IMR-90 (cell line): Measurements from ENCODE around the gene KRT5. TPM values are rescaled to one million over a fixed set of nuclear protein-coding genes. Genes with fewer than 3 reads are reported as not detected.

Source experiments
- ATAC-seq: fragments of 200-7000 bp; cut with Tn5 transposase; 2 replicates; pipeline ENCODE4 v1.9.1; 2020; ENCODE audit warnings: low read depth, mild to moderate bottlenecking, moderate library complexity
- BruUV-seq: library from RNA; stranded (reverse); fragments of 400-500 nt; replicated peaks from 2 replicates; lab custom pipeline; 2021; lab: Mats Ljungman, UMichigan
- CTCF ChIA-PET: fragments of 300-600 bp; formaldehyde crosslinking; extraction: SDS; loops from one replicate; lab custom pipeline; 2021; ENCODE audit warnings: antibody characterized with exemption; lab: Yijun Ruan, JAX
- POLR2A ChIA-PET: fragments of 300-600 bp; sonication (Branson Sonifier 250); formaldehyde crosslinking; loops from one replicate; lab custom pipeline; 2022; ENCODE audit warnings: antibody characterized with exemption; ENCODE audit not compliant: unreplicated experiment; lab: Charles Lee
- DNase-seq: peaks from one replicate; pipeline ENCODE4 v3.0.0; 2013
- H2AFZ ChIP-seq: replicated peaks from 2 replicates; pipeline ENCODE3; 2013; ENCODE audit warnings: low read length, mild to moderate bottlenecking; ENCODE audit not compliant: poor library complexity
- H2AK5ac ChIP-seq: 2 replicates; pipeline ENCODE4 v1.6.1; 2013; ENCODE audit warnings: low read depth, low read length, inconsistent platforms
- H2AK9ac ChIP-seq: replicated peaks from 2 replicates; pipeline ENCODE3; 2013; ENCODE audit warnings: mild to moderate bottlenecking, low read depth, low read length, moderate library complexity; ENCODE audit not compliant: poor library complexity
- H2BK120ac ChIP-seq: 2 replicates; pipeline ENCODE4 v1.6.1; 2013; ENCODE audit warnings: low read depth, low read length, inconsistent platforms
- H2BK15ac ChIP-seq: 3 replicates; pipeline ENCODE4 v1.6.1; 2013; ENCODE audit warnings: low read depth, low read length, inconsistent platforms
- H2BK20ac ChIP-seq: 2 replicates; pipeline ENCODE4 v1.6.1; 2013; ENCODE audit warnings: low read depth, mild to moderate bottlenecking, inconsistent platforms, low read length, moderate library complexity
- H2BK5ac ChIP-seq: 2 replicates; pipeline ENCODE4 v1.6.1; 2013; ENCODE audit warnings: mild to moderate bottlenecking, low read depth, low read length, inconsistent platforms; ENCODE audit not compliant: poor library complexity, severe bottlenecking
- H3K14ac ChIP-seq: replicated peaks from 2 replicates; pipeline ENCODE4 v1.6.1; 2013; ENCODE audit warnings: low read depth, low read length, inconsistent platforms
- H3K18ac ChIP-seq: 2 replicates; pipeline ENCODE4 v1.6.1; 2013; ENCODE audit warnings: low read depth, low read length, control low read depth
- H3K23ac ChIP-seq: 2 replicates; pipeline ENCODE4 v1.6.1; 2013; ENCODE audit warnings: low read depth, low read length, inconsistent platforms
- H3K27ac ChIP-seq: 2 replicates; pipeline ENCODE4 v1.5.1; 2013; ENCODE audit warnings: mild to moderate bottlenecking, control low read depth, low read length; ENCODE audit not compliant: insufficient read depth
- H3K27me3 ChIP-seq: 2 replicates; pipeline ENCODE4 v1.6.1; 2013; ENCODE audit warnings: low read length; ENCODE audit not compliant: control insufficient read depth, insufficient read depth
- H3K36me3 ChIP-seq: 2 replicates; pipeline ENCODE4 v1.6.1; 2013; ENCODE audit warnings: low read length, mixed read lengths; ENCODE audit not compliant: control insufficient read depth, insufficient read depth
- H3K4ac ChIP-seq: 2 replicates; pipeline ENCODE4 v1.6.1; 2013; ENCODE audit warnings: low read depth, low read length, inconsistent platforms
- H3K4me1 ChIP-seq: 2 replicates; pipeline ENCODE4 v1.6.1; 2013; ENCODE audit warnings: low read length, mixed read lengths; ENCODE audit not compliant: control insufficient read depth, insufficient read depth
- H3K4me2 ChIP-seq: 2 replicates; pipeline ENCODE4 v1.6.1; 2013; ENCODE audit warnings: low read depth, mild to moderate bottlenecking, control low read depth, low read length, moderate library complexity
- H3K4me3 ChIP-seq: 2 replicates; pipeline ENCODE4 v1.5.1; 2013; ENCODE audit warnings: low read depth, mild to moderate bottlenecking, control low read depth, low read length, moderate library complexity; ENCODE audit not compliant: insufficient read depth
- H3K56ac ChIP-seq: 2 replicates; pipeline ENCODE4 v1.6.1; 2013; ENCODE audit warnings: low read length, inconsistent platforms; ENCODE audit not compliant: insufficient read depth; ENCODE audit errors: extremely low read depth
- H3K79me1 ChIP-seq, 2 experiments: 2 replicates each; pipeline ENCODE4 v1.6.1; 2013; ENCODE audit warnings: low read length in 2 of 2, inconsistent platforms in 1 of 2, low read depth in 1 of 2
- H3K9ac ChIP-seq: 2 replicates; pipeline ENCODE4 v1.6.1; 2013; ENCODE audit warnings: low read depth, low read length, control low read depth
- H3K9me1 ChIP-seq: 2 replicates; pipeline ENCODE4 v1.6.1; 2013; ENCODE audit warnings: low read length, inconsistent platforms; ENCODE audit not compliant: insufficient read depth
- H3K9me3 ChIP-seq: 2 replicates; pipeline ENCODE4 v1.6.1; 2013; ENCODE audit warnings: low read length; ENCODE audit not compliant: control insufficient read depth, insufficient read depth
- H4K20me1 ChIP-seq: 2 replicates; pipeline ENCODE4 v1.6.1; 2013; ENCODE audit warnings: low read length, inconsistent platforms; ENCODE audit not compliant: insufficient read depth
- H4K5ac ChIP-seq: 2 replicates; pipeline ENCODE4 v1.6.1; 2013; ENCODE audit warnings: mild to moderate bottlenecking, low read depth, low read length, control low read depth
- H4K8ac ChIP-seq, 2 experiments: 2 replicates each; pipeline ENCODE4 v1.6.1; 2013; ENCODE audit warnings: low read depth in 2 of 2, low read length in 2 of 2, control low read depth in 1 of 2, inconsistent platforms in 1 of 2
- H4K91ac ChIP-seq: 2 replicates; pipeline ENCODE4 v1.6.1; 2013; ENCODE audit warnings: low read depth, low read length, inconsistent platforms; ENCODE audit not compliant: insufficient read depth
- BHLHE40 ChIP-seq: fragments of 150-350 bp; IDR thresholded peaks from 2 replicates; pipeline ENCODE4 v1.6.1; 2016; ENCODE audit warnings: mild to moderate bottlenecking, low read depth, low read length
- CEBPB ChIP-seq: IDR thresholded peaks from 2 replicates; pipeline ENCODE4 v1.6.1; 2012; ENCODE audit warnings: low read depth, low read length, improper control_type of control experiment
- CHD1 ChIP-seq: IDR thresholded peaks from 2 replicates; pipeline ENCODE4 v1.6.1; 2012; ENCODE audit warnings: low read depth, low read length, improper control_type of control experiment
- CTCF ChIP-seq: conservative IDR thresholded peaks from 2 replicates; pipeline ENCODE4 v1.5.1; 2012; ENCODE audit warnings: mild to moderate bottlenecking, low read depth, low read length, improper control_type of control experiment
- ELK1 ChIP-seq: fragments of 150-350 bp; IDR thresholded peaks from 2 replicates; pipeline ENCODE4 v1.6.1; 2016; ENCODE audit warnings: low read depth, mild to moderate bottlenecking, low read length, moderate library complexity, borderline replicate concordance
- FOS ChIP-seq: fragments of 150-350 bp; IDR thresholded peaks from 2 replicates; pipeline ENCODE4 v1.6.1; 2016; ENCODE audit warnings: low read depth, low read length
- MAFK ChIP-seq: IDR thresholded peaks from 2 replicates; pipeline ENCODE4 v1.6.1; 2012; ENCODE audit warnings: low read depth, low read length, improper control_type of control experiment
- MAZ ChIP-seq: IDR thresholded peaks from 2 replicates; pipeline ENCODE4 v1.6.1; 2012; ENCODE audit warnings: low read depth, mild to moderate bottlenecking, low read length, improper control_type of control experiment, moderate library complexity, borderline replicate concordance
- MXI1 ChIP-seq: IDR thresholded peaks from 2 replicates; pipeline ENCODE4 v1.6.1; 2012; ENCODE audit warnings: low read depth, mild to moderate bottlenecking, low read length, moderate library complexity, borderline replicate concordance
- NFE2L2 ChIP-seq: fragments of 150-350 bp; IDR thresholded peaks from 2 replicates; pipeline ENCODE4 v1.6.1; 2016; ENCODE audit warnings: low read depth, mild to moderate bottlenecking, low read length
- POLR2A ChIP-seq: IDR thresholded peaks from 2 replicates; pipeline ENCODE4 v1.6.1; 2012; ENCODE audit warnings: mild to moderate bottlenecking, low read depth, low read length
- RAD21 ChIP-seq: IDR thresholded peaks from 2 replicates; pipeline ENCODE4 v1.6.1; 2012; ENCODE audit warnings: low read length, improper control_type of control experiment
- RCOR1 ChIP-seq: IDR thresholded peaks from 2 replicates; pipeline ENCODE4 v1.6.1; 2012; ENCODE audit warnings: mild to moderate bottlenecking, low read length, improper control_type of control experiment; ENCODE audit not compliant: insufficient replicate concordance
- RFX5 ChIP-seq: IDR thresholded peaks from 2 replicates; pipeline ENCODE4 v1.8.0; 2012; ENCODE audit warnings: low read depth, mild to moderate bottlenecking, low read length, moderate library complexity
- SMC3 ChIP-seq: fragments of 150-350 bp; IDR thresholded peaks from 2 replicates; pipeline ENCODE4 v1.6.1; 2016; ENCODE audit warnings: low read depth, mild to moderate bottlenecking, antibody characterized with exemption, low read length, moderate library complexity
- USF2 ChIP-seq: fragments of 150-350 bp; IDR thresholded peaks from 2 replicates; pipeline ENCODE4 v1.6.1; 2017; ENCODE audit warnings: mild to moderate bottlenecking, antibody characterized with exemption, low read length, low read depth
- WGBS, 2 experiments: methylation state at CpG; one replicate each; pipeline versions ENCODE4 v1.1.5 to v1.1.7; 2013; ENCODE audit warnings: missing lambda C conversion rate in 2 of 2; ENCODE audit not compliant: insufficient read length in 1 of 2; ENCODE audit errors: extremely low coverage in 2 of 2; 5-methylcytosine and 5-hydroxymethylcytosine counted together
- dilution Hi-C: fragments of 300-500 bp; cut with HindIII; formaldehyde crosslinking; loops from one replicate; pipeline ENCODE4 v1.14.3; 2018; ENCODE audit warnings: low sequenced_read_pairs; ENCODE audit not compliant: unreplicated experiment
- in situ Hi-C: fragments of 300-500 bp; cut with MboI; formaldehyde crosslinking; loops from 3 replicates; pipeline ENCODE4 v1.14.3; 2019; ENCODE audit warnings: low sequenced_read_pairs, inconsistent platforms, mixed read lengths
- intact Hi-C: fragments of 100-400 bp; cut with micrococcal nuclease; formaldehyde crosslinking; loops from 2 replicates; pipeline ENCODE4 v1.10.0; 2022
- polyA plus RNA-seq, 3 experiments: library from polyadenylated mRNA; depleted of rRNA; stranded (reverse); fragments of >200 nt; gene quantifications; 2 replicates each; pipeline ENCODE4 v1.2.3, GENCODE V29; 2012; ENCODE audit warnings: low replicate concordance in 1 of 3
- total RNA-seq: library from RNA; depleted of rRNA; stranded (reverse); fragments of >200 nt; gene quantifications from 2 replicates; pipeline ENCODE4 v1.2.3, GENCODE V29; 2012

The KRT5 gene
- total and polyA plus RNA-seq, 2 of the 4 experiments (the other 2 are of a cell fraction), result not detected

- no peak overlapping the region for H4K8ac ChIP-seq
- H2AK9ac ChIP-seq, result no peak overlapping the region
- ChIA-PET POLR2A (no interaction called here), CTCF (no interaction called here)
- no peak overlapping the region for H2AFZ ChIP-seq
- no peak overlapping the region for H3K14ac ChIP-seq
- no peak overlapping the region for H2BK120ac ChIP-seq
- in situ Hi-C loops, result no loop called here
- TF ChIP-seq RAD21, result no peak
- TF ChIP-seq MXI1, result no peak
- TF ChIP-seq MAZ, result no peak
- TF ChIP-seq POLR2A, result no peak
- no peak for TF ChIP-seq FOS
- TF ChIP-seq CEBPB, result no peak
- TF ChIP-seq SMC3, result no peak
- no peak for TF ChIP-seq RCOR1
- no peak for TF ChIP-seq ELK1
- TF ChIP-seq BHLHE40, result no peak
- no peak for TF ChIP-seq CTCF
- no peak for TF ChIP-seq MAFK
- no peak for TF ChIP-seq NFE2L2
- no peak for TF ChIP-seq CHD1
- no peak for TF ChIP-seq RFX5
- TF ChIP-seq USF2, result no peak
- H3K23ac ChIP-seq, result no peak overlapping the region
- DNase-seq (no peak), ATAC-seq (no peak)
- H3K4me3 ChIP-seq, result no peak overlapping the region
- no peak overlapping the region for H2BK20ac ChIP-seq
- BruUV-seq, result no TSS peak
- H3K27ac ChIP-seq, result no peak overlapping the region
- no peaks in the 10 kb centered on the region for H3K36me3 ChIP-seq
- H4K20me1 ChIP-seq, result no peaks in the 10 kb centered on the region; the same call in 1 of the 2 replicates
- H3K9me3 ChIP-seq, result no peaks in the 10 kb centered on the region
- H3K79me1 ChIP-seq, result no peaks in the 10 kb centered on the region
- H2AK5ac ChIP-seq, result no peak overlapping the region
- H3K9ac ChIP-seq, result no peak overlapping the region
- WGBS, 2 experiments, result no CpG with 5 or more reads among the region's 8 CpGs
- H3K4ac ChIP-seq, result no peak overlapping the region
- H3K18ac ChIP-seq, result no peak overlapping the region
- peaks cover 41% of the 10 kb centered on the region for H3K27me3 ChIP-seq
- H2BK5ac ChIP-seq, result no peak overlapping the region
- no peak overlapping the region for H3K4me2 ChIP-seq
- H3K9me1 ChIP-seq, result no peaks in the 10 kb centered on the region
- H4K5ac ChIP-seq, result no peak overlapping the region
- H3K56ac ChIP-seq, result no peak overlapping the region
- no peak overlapping the region for H2BK15ac ChIP-seq
- dilution Hi-C loops, result no loop called here
- H3K4me1 ChIP-seq, result no peaks in the 10 kb centered on the region
- intact Hi-C loops, result no loop called here
- no peak overlapping the region for H4K91ac ChIP-seq
These were observed 6.3 kb upstream of the KRT5 start for GRCh38 chr12:52526511-52526951.
